ENCODE results near the gene APCDD1.
"Not testable (repeated sequence)": the region's sequence is repeated elsewhere in the genome, so short reads cannot be mapped to it uniquely, and the experiment has no call there.

Gene APCDD1

GRCh38 chr18:10497206-10497749 is 42.8 kb downstream of the APCDD1 start:
- no peak for DNase-seq

GRCh38 chr18:10499230-10499629 is 44.8 kb downstream of the APCDD1 start:
- no peak for DNase-seq

- no peak for DNase-seq
Observed at GRCh38 chr18:10500038-10500437, 45.6 kb downstream of the APCDD1 start.

GRCh38 chr18:10504723-10505122 is 50.3 kb downstream of the APCDD1 start:
- no peak for DNase-seq

GRCh38 chr18:10505892-10506291 is 51.5 kb downstream of the APCDD1 start:
- DNase-seq: not testable (repeated sequence)

- DNase-seq: no peak
Observed at GRCh38 chr18:10508591-10508990, 54.2 kb downstream of the APCDD1 start.

GRCh38 chr18:10511236-10511635 is 56.8 kb downstream of the APCDD1 start:
- DNase-seq: no peak

GRCh38 chr18:10514082-10514481 is 59.6 kb downstream of the APCDD1 start:
- DNase-seq: no peak

GRCh38 chr18:10514601-10515000 is 60.2 kb downstream of the APCDD1 start:
- DNase-seq: no peak

GRCh38 chr18:10515456-10515855 is 61.0 kb downstream of the APCDD1 start:
- no peak for DNase-seq

- no peak for DNase-seq
Observed at GRCh38 chr18:10516078-10516477, 61.6 kb downstream of the APCDD1 start.

GRCh38 chr18:10518595-10519255 is 64.3 kb downstream of the APCDD1 start:
- DNase-seq: no peak

- no peak for DNase-seq
Observed at GRCh38 chr18:10519366-10519765, 64.9 kb downstream of the APCDD1 start.

- DNase-seq: peak; percentile 64
Observed at GRCh38 chr18:10519999-10520935, 65.8 kb downstream of the APCDD1 start.

- no peak for DNase-seq
Observed at GRCh38 chr18:10521566-10521965, 67.1 kb downstream of the APCDD1 start.

- DNase-seq: no peak
Observed at GRCh38 chr18:10522574-10522973, 68.1 kb downstream of the APCDD1 start.

GRCh38 chr18:10523544-10523943 is 69.1 kb downstream of the APCDD1 start:
- no peak for DNase-seq

- DNase-seq: no peak
Observed at GRCh38 chr18:10524507-10525370, 70.3 kb downstream of the APCDD1 start.

GRCh38 chr18:10525371-10525691 is 70.9 kb downstream of the APCDD1 start:
- DNase-seq: no peak

GRCh38 chr18:10525697-10526560 is 71.5 kb downstream of the APCDD1 start, which contains the start of gene NAPG:
Gene NAPG (plus strand): TSS chr18:10526027. CDS start chr18:10526103, 76 bp downstream.
- peak; percentile 85 for DNase-seq

- no peak for DNase-seq
Observed at GRCh38 chr18:10526561-10526949, 72.1 kb downstream of the APCDD1 start.

- no peak for DNase-seq
Observed at GRCh38 chr18:10528439-10528838, 74.0 kb downstream of the APCDD1 start.
